ENCODE results near the gene KCNMA1. TPM values are rescaled to one million over a fixed set of nuclear protein-coding genes. Genes with fewer than 3 reads are reported as not detected.

The KCNMA1 gene
- total and polyA plus RNA-seq, 2 donors (not counting 1 experiment from before 2014, with no cell fraction given): 0.82 to 3.1 TPM

DNA sequence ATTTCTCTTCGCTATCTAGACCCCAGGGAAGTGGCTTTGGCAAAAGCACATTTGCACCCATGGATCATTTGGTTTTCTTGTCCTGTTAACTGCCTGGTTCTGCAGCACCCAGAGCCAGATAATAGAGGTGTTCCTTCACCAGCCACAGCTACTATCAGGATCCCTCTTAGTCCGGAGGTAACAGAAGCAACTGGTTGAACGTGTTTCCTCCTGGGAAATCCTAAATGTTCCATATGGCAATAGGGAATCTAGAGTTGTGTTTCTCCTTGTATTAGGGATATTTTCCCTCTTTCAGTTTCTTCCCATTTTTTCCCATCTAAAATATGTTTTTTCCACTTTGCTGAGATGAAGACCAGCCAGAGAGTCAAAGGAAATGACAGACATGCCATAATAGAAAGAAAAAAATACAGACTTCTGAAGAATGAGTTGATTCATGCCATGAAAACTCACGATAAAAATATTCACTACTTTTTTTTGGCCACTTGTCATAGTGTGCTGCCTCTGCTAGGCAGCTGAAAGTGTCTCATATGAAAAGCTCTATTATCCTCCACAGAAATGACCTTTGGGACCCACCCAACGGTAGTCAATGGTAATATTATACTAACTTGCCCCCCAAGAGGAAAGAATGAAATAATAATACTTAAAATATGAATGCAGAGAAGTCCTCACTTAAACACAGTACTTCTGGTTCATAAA is 472.8 kb downstream of the KCNMA1 start:
- ChIA-PET POLR2A (no interaction called here), CTCF (interaction anchor here (0.6 to 20.9 kb wide), 7 partner anchors 9 to 547 kb away, joined by 3 to 523 read pairs (median 8); partner anchors contain the start of gene KCNMA1)
- H3K4me2 ChIP-seq (replicated peaks; ENCODE audit: low read depth, low read length, poor library complexity, severe bottlenecking): no peak overlapping the region
- Mint-ChIP-seq H3K27me3 (peaks cover 20% of the 10 kb centered on the region), H3K9me3 (ENCODE audit: insufficient read depth) (no peaks in the 10 kb centered on the region), H3K4me3 (no peak overlapping the region), H3K4me1 (peaks cover 2% of the 10 kb centered on the region), H3K27ac (no peak overlapping the region)
- H4K20me1 ChIP-seq (ENCODE audit: control insufficient read depth, insufficient read depth, low read length, poor library complexity, severe bottlenecking): no peaks in the 10 kb centered on the region
- H3K79me2 ChIP-seq (ENCODE audit: control insufficient read depth, insufficient read depth, low read length): no peaks in the 10 kb centered on the region
- TF ChIP-seq, protein P1, sequence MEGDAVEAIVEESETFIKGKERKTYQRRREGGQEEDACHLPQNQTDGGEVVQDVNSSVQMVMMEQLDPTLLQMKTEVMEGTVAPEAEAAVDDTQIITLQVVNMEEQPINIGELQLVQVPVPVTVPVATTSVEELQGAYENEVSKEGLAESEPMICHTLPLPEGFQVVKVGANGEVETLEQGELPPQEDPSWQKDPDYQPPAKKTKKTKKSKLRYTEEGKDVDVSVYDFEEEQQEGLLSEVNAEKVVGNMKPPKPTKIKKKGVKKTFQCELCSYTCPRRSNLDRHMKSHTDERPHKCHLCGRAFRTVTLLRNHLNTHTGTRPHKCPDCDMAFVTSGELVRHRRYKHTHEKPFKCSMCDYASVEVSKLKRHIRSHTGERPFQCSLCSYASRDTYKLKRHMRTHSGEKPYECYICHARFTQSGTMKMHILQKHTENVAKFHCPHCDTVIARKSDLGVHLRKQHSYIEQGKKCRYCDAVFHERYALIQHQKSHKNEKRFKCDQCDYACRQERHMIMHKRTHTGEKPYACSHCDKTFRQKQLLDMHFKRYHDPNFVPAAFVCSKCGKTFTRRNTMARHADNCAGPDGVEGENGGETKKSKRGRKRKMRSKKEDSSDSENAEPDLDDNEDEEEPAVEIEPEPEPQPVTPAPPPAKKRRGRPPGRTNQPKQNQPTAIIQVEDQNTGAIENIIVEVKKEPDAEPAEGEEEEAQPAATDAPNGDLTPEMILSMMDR (IDR thresholded peaks at IDR 0.05): no peak
- TF ChIP-seq EZH2 (IDR thresholded peaks at IDR 0.05; ENCODE audit: borderline replicate concordance, insufficient read depth, low read depth, low read length, poor library complexity, severe bottlenecking): no peak
- peaks cover 0 to 9% (median 0%) of the 10 kb centered on the region in 4 experiments for H3K27me3 ChIP-seq (replicated peaks in 1 of 4; ENCODE audit: control extremely low read depth in 1 of 4, control insufficient read depth in 3 of 4, insufficient read depth in 4 of 4, low read length in 3 of 4)
- intact Hi-C loops (cut with micrococcal nuclease): loop anchor here (2.0 kb wide), 2 partner anchors 478 to 546 kb away; no protein-coding TSS in a partner anchor
- no peak overlapping the region for H3K27ac ChIP-seq (ENCODE audit: low read length in 2 of 2)
- 100% methylated on average over 1 of the region's 5 CpGs for WGBS (ENCODE audit: insufficient coverage)
- no peak overlapping the region for H3K9ac ChIP-seq (ENCODE audit: low read length)
- H2AFZ ChIP-seq (ENCODE audit: insufficient read depth, low read depth, low read length, poor library complexity, severe bottlenecking): no peak overlapping the region
- ATAC-seq (ENCODE audit: low read depth): no peak
- H3K4me3 ChIP-seq (ENCODE audit: control extremely low read depth in 1 of 5, extremely low read depth in 1 of 5, insufficient read depth in 1 of 5, low read depth in 2 of 5, low read length in 4 of 5): no peak overlapping the region
- no peak for DNase-seq
- no peaks in the 10 kb centered on the region for H3K9me3 ChIP-seq (ENCODE audit: control extremely low read depth in 1 of 3, control insufficient read depth in 2 of 3, insufficient read depth in 1 of 3, low read length in 2 of 3)
- no peaks in the 10 kb centered on the region for H3K36me3 ChIP-seq (replicated peaks in 1 of 2; ENCODE audit: control extremely low read depth in 1 of 2, control insufficient read depth in 1 of 2, extremely low read depth in 1 of 2, insufficient read depth in 2 of 2, low read length in 1 of 2)
- no peaks in the 10 kb centered on the region for H3K4me1 ChIP-seq (ENCODE audit: control insufficient read depth in 2 of 2, insufficient read depth in 2 of 2, low read length in 2 of 2)

DNA sequence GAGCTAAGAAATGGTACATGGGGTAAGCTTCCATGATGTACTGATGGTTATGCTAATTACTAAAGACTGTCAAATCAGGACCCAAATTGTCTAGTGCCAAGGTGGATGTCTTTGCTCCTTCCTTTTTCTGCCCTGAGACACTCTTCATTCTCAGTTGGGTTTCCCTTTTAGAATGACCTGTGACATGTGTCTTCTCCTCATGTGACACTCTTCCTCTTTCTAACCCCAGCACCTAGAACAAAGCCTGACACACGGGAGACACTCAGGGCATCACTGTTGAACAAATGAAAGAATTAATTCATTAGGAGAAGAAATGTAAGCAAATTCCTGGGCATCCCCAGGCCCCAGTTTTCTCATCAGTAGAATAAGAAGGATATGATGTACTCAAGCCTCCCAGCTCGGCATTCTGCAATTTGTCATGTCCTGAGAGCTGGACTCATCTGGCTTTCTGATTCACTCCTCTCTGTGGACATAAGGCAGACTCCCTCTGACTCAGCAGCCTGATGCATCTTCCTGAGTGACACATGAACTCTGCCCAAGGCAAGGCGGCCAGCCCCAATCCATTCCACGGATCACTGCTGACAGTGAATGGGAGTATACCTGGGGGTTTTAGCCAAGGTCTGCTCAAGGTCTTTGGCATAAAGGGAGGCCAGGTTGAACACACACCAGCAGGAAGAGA is 473.8 kb downstream of the KCNMA1 start:
- Histone ChIP-seq H3K4me2 (replicated peaks; ENCODE audit: low read depth, low read length, poor library complexity, severe bottlenecking) (no peak overlapping the region), H3K9ac (ENCODE audit: low read length) (no peak overlapping the region)
- peaks cover 20% of the 10 kb centered on the region for H3K27me3 Mint-ChIP-seq

More for the DNA sequence above, 473.8 kb downstream of the KCNMA1 start:
- no peaks in the 10 kb centered on the region for H3K36me3 ChIP-seq (replicated peaks in 1 of 2; ENCODE audit: control extremely low read depth in 1 of 2, control insufficient read depth in 1 of 2, extremely low read depth in 1 of 2, insufficient read depth in 2 of 2, low read length in 1 of 2)
- TF ChIP-seq, protein P1 (IDR thresholded peaks at IDR 0.05): no peak
- TF ChIP-seq EZH2 (IDR thresholded peaks at IDR 0.05; ENCODE audit: borderline replicate concordance, insufficient read depth, low read depth, low read length, poor library complexity, severe bottlenecking): no peak
- no peaks in the 10 kb centered on the region for H3K4me1 ChIP-seq (ENCODE audit: control insufficient read depth in 2 of 2, insufficient read depth in 2 of 2, low read length in 2 of 2)
- Mint-ChIP-seq H3K27ac (no peak overlapping the region), H3K4me3 (no peak overlapping the region), H3K4me1 (peaks cover 2% of the 10 kb centered on the region), H3K9me3 (ENCODE audit: insufficient read depth) (no peaks in the 10 kb centered on the region)
- H3K27me3 ChIP-seq (replicated peaks in 1 of 4; ENCODE audit: control extremely low read depth in 1 of 4, control insufficient read depth in 3 of 4, insufficient read depth in 4 of 4, low read length in 3 of 4): peaks cover 0 to 9% (median 0%) of the 10 kb centered on the region in 4 experiments
- ChIA-PET POLR2A (no interaction called here), CTCF (interaction anchor here (1.2 to 20.9 kb wide), 4 partner anchors 10 to 491 kb away, joined by 6 to 523 read pairs (median 22); partner anchors contain the start of gene KCNMA1)
- no peak overlapping the region for H2AFZ ChIP-seq (ENCODE audit: insufficient read depth, low read depth, low read length, poor library complexity, severe bottlenecking)
- no peaks in the 10 kb centered on the region for H3K79me2 ChIP-seq (ENCODE audit: control insufficient read depth, insufficient read depth, low read length)
- no peak overlapping the region for H3K4me3 ChIP-seq (ENCODE audit: control extremely low read depth in 1 of 5, extremely low read depth in 1 of 5, insufficient read depth in 1 of 5, low read depth in 2 of 5, low read length in 4 of 5)
- H3K9me3 ChIP-seq (ENCODE audit: control extremely low read depth in 1 of 3, control insufficient read depth in 2 of 3, insufficient read depth in 1 of 3, low read length in 2 of 3): no peaks in the 10 kb centered on the region
- H4K20me1 ChIP-seq (ENCODE audit: control insufficient read depth, insufficient read depth, low read length, poor library complexity, severe bottlenecking): no peaks in the 10 kb centered on the region
- DNase-seq (no peak), ATAC-seq (ENCODE audit: low read depth) (no peak)
- intact Hi-C loops (cut with micrococcal nuclease): loop anchor here (2.0 kb wide), 2 partner anchors 479 to 547 kb away; no protein-coding TSS in a partner anchor
- no peak overlapping the region for H3K27ac ChIP-seq (ENCODE audit: low read length in 2 of 2)
- 94% methylated on average over 3 of the region's 4 CpGs for WGBS (ENCODE audit: insufficient coverage)

Data from B cell (primary cell).